Osteoblast (primary cell): ENCODE results near the gene HSFX2. TPM values are rescaled to one million over a fixed set of nuclear protein-coding genes. Genes with fewer than 3 reads are reported as not detected.
"Not testable (repeated sequence)": the region's sequence is repeated elsewhere in the genome, so short reads cannot be mapped to it uniquely, and the experiment has no call there.

ENCODE experiments used
- DNase-seq: peaks from one replicate; pipeline ENCODE4 v3.0.0; 2011; ENCODE audit warnings: low spot score, mixed read lengths; ENCODE audit not compliant: insufficient read length; ENCODE audit errors: missing footprints
- H2AFZ ChIP-seq: 2 replicates; pipeline ENCODE4 v1.6.0; 2011; ENCODE audit warnings: mild to moderate bottlenecking, low read length
- H3K27ac ChIP-seq: 2 replicates; pipeline ENCODE4 v1.5.1; 2011; ENCODE audit warnings: mild to moderate bottlenecking, low read depth, low read length, moderate library complexity
- H3K27me3 ChIP-seq: 2 replicates; pipeline ENCODE4 v1.6.0; 2012; ENCODE audit warnings: mild to moderate bottlenecking, control low read depth, inconsistent platforms, low read length, moderate library complexity; ENCODE audit not compliant: insufficient read depth
- H3K36me3 ChIP-seq: 2 replicates; pipeline ENCODE4 v1.5.1; 2011; ENCODE audit warnings: mild to moderate bottlenecking, low read length, control low read depth, moderate library complexity; ENCODE audit not compliant: insufficient read depth
- H3K4me1 ChIP-seq: 2 replicates; pipeline ENCODE4 v1.5.1; 2011; ENCODE audit warnings: mild to moderate bottlenecking, low read length, control low read depth, moderate library complexity; ENCODE audit not compliant: insufficient read depth
- H3K4me2 ChIP-seq: 2 replicates; pipeline ENCODE4 v1.6.0; 2011; ENCODE audit warnings: mild to moderate bottlenecking, low read length; ENCODE audit not compliant: insufficient read depth
- H3K4me3 ChIP-seq: fragments of 200-600 bp; sonication (generic); 3 replicates; pipeline ENCODE4 v1.5.1; 2012; ENCODE audit warnings: mild to moderate bottlenecking, low read length, inconsistent platforms; ENCODE audit not compliant: insufficient read depth
- H3K79me2 ChIP-seq: 2 replicates; pipeline ENCODE4 v1.6.0; 2012; ENCODE audit warnings: mild to moderate bottlenecking, low read length, control low read depth, inconsistent platforms; ENCODE audit not compliant: insufficient read depth
- H3K9me3 ChIP-seq: 2 replicates; pipeline ENCODE4 v1.5.1; 2011; ENCODE audit warnings: low read depth, low read length, control low read depth
- H4K20me1 ChIP-seq: 2 replicates; pipeline ENCODE4 v1.6.0; 2012; ENCODE audit warnings: mild to moderate bottlenecking, low read length, control low read depth; ENCODE audit not compliant: insufficient read depth
- CTCF ChIP-seq: IDR thresholded peaks from 2 replicates; pipeline ENCODE4 v1.5.1; 2011; ENCODE audit warnings: mild to moderate bottlenecking, low read depth, low read length, moderate library complexity; ENCODE audit errors: extremely low read depth
- total RNA-seq: library from RNA; depleted of rRNA; stranded (reverse); fragments of >200 nt; gene quantifications from 2 replicates; pipeline ENCODE4 v1.2.3, GENCODE V29; 2012

HSFX2 gene
- total RNA-seq = 0.36 TPM in 1 of 2 replicates, not detected in the other

GRCh38 chrX:149595214-149595613, at the start of gene HSFX2:
Gene HSFX2 (minus strand): TSS chrX:149595314. CDS start chrX:149594700, 614 bp downstream.
- not testable (repeated sequence) for H3K4me2 ChIP-seq, H4K20me1 ChIP-seq, H3K79me2 ChIP-seq, H3K27ac ChIP-seq, H3K4me1 ChIP-seq, DNase-seq, H3K36me3 ChIP-seq, H2AFZ ChIP-seq, H3K4me3 ChIP-seq, H3K27me3 ChIP-seq, H3K9me3 ChIP-seq

- no peak overlapping the region for H3K27ac ChIP-seq
- H3K4me3 ChIP-seq = no peak overlapping the region
- H3K4me1 ChIP-seq = no peaks in the 10 kb centered on the region
- H3K9me3 ChIP-seq = no peaks in the 10 kb centered on the region
- H3K36me3 ChIP-seq = no peaks in the 10 kb centered on the region
- no peak overlapping the region for H3K4me2 ChIP-seq
- no peaks in the 10 kb centered on the region for H3K79me2 ChIP-seq
- H4K20me1 ChIP-seq = no peaks in the 10 kb centered on the region
- no peak overlapping the region for H2AFZ ChIP-seq
- no peaks in the 10 kb centered on the region for H3K27me3 ChIP-seq
- DNase-seq = no peak
- TF ChIP-seq CTCF = no peak
Observed at GRCh38 chrX:149643496-149643895, 48.4 kb upstream of the HSFX2 start.

GRCh38 chrX:149641835-149642234, 46.7 kb upstream of the HSFX2 start:
- no peaks in the 10 kb centered on the region for H3K79me2 ChIP-seq

GRCh38 chrX:149641432-149641831, 46.3 kb upstream of the HSFX2 start:
- no peaks in the 10 kb centered on the region for H3K79me2 ChIP-seq
- no peaks in the 10 kb centered on the region for H3K27me3 ChIP-seq
- H3K4me2 ChIP-seq = no peak overlapping the region
- H3K27ac ChIP-seq = no peak overlapping the region
- H3K36me3 ChIP-seq = no peaks in the 10 kb centered on the region
- TF ChIP-seq CTCF = no peak
- H3K9me3 ChIP-seq = no peaks in the 10 kb centered on the region
- no peaks in the 10 kb centered on the region for H3K4me1 ChIP-seq
- no peak overlapping the region for H2AFZ ChIP-seq
- H4K20me1 ChIP-seq = no peaks in the 10 kb centered on the region
- DNase-seq = no peak
- H3K4me3 ChIP-seq = no peak overlapping the region

More at GRCh38 chrX:149641835-149642234, 46.7 kb upstream of the HSFX2 start:
- Histone ChIP-seq H4K20me1 (no peaks in the 10 kb centered on the region), H3K4me3 (no peak overlapping the region), H3K27ac (no peak overlapping the region), H3K4me2 (no peak overlapping the region), H3K4me1 (no peaks in the 10 kb centered on the region), H3K9me3 (no peaks in the 10 kb centered on the region), H2AFZ (no peak overlapping the region), H3K36me3 (no peaks in the 10 kb centered on the region), H3K27me3 (no peaks in the 10 kb centered on the region)
- no peak for TF ChIP-seq CTCF
- no peak for DNase-seq
